Mesenchymal stem cell (in vitro differentiated cells and primary cell): ENCODE measurements around the gene CDH4.

Source experiments
- DNase-seq: peaks from one replicate; pipeline ENCODE4 v3.0.0-alpha.2; 2013
- H2AFZ ChIP-seq: one replicate; pipeline ENCODE4 v1.6.1; 2013; ENCODE audit warnings: low read depth, mild to moderate bottlenecking, control low read depth, inconsistent platforms, low read length, moderate library complexity
- H2AK5ac ChIP-seq: 2 replicates; pipeline ENCODE4 v1.6.1; 2013; ENCODE audit warnings: low read length, moderate library complexity, mild to moderate bottlenecking, inconsistent platforms; ENCODE audit not compliant: severe bottlenecking
- H2BK120ac ChIP-seq: one replicate; pipeline ENCODE4 v1.6.1; 2013; ENCODE audit warnings: low read depth, mild to moderate bottlenecking, inconsistent platforms, low read length, moderate library complexity
- H2BK12ac ChIP-seq, 2 experiments: one replicate each; pipeline ENCODE4 v1.6.1; 2013; ENCODE audit warnings: inconsistent platforms in 2 of 2, low read length in 2 of 2, mild to moderate bottlenecking in 2 of 2, moderate library complexity in 2 of 2, control low read depth in 1 of 2
- H2BK15ac ChIP-seq: one replicate; pipeline ENCODE4 v1.6.1; 2013; ENCODE audit warnings: mild to moderate bottlenecking, low read depth, inconsistent platforms; ENCODE audit not compliant: poor library complexity, severe bottlenecking
- H2BK5ac ChIP-seq: 2 replicates; pipeline ENCODE4 v1.6.1; 2013; ENCODE audit warnings: low read depth, mild to moderate bottlenecking, low read length, control low read depth, inconsistent platforms; ENCODE audit not compliant: poor library complexity, severe bottlenecking
- H3K14ac ChIP-seq, 2 experiments: one replicate each; pipeline ENCODE4 v1.6.1; 2013; ENCODE audit warnings: inconsistent platforms in 2 of 2, low read length in 2 of 2, control low read depth in 1 of 2, mild to moderate bottlenecking in 1 of 2, moderate library complexity in 1 of 2
- H3K18ac ChIP-seq, 2 experiments: one replicate each; pipeline ENCODE4 v1.6.1; 2013; ENCODE audit warnings: inconsistent platforms in 2 of 2, low read length in 2 of 2, control low read depth in 1 of 2, low read depth in 1 of 2, mild to moderate bottlenecking in 1 of 2
- H3K23ac ChIP-seq, 2 experiments: one replicate each; pipeline ENCODE4 v1.6.1; 2013; ENCODE audit warnings: inconsistent platforms in 2 of 2, low read length in 2 of 2, mild to moderate bottlenecking in 2 of 2, moderate library complexity in 2 of 2, control low read depth in 1 of 2
- H3K27ac ChIP-seq: 2 replicates; pipeline ENCODE4 v1.5.1; 2013; ENCODE audit warnings: mild to moderate bottlenecking, moderate library complexity, low read length, control low read depth, inconsistent platforms; ENCODE audit not compliant: poor library complexity, severe bottlenecking
- H3K27me3 ChIP-seq, 2 experiments: 2 replicates each; pipeline versions ENCODE4 v1.6.1 to v1.7.0; 2013; ENCODE audit warnings: low read length in 2 of 2, mild to moderate bottlenecking in 2 of 2, moderate library complexity in 2 of 2, control low read depth in 1 of 2, inconsistent platforms in 1 of 2; ENCODE audit not compliant: control insufficient read depth in 1 of 2, insufficient read depth in 1 of 2
- H3K36me3 ChIP-seq, 2 experiments: 2 replicates each; pipeline versions ENCODE4 v1.6.1 to v1.7.0; 2013; ENCODE audit warnings: low read length in 2 of 2, control low read depth in 1 of 2, inconsistent platforms in 1 of 2, low read depth in 1 of 2, mild to moderate bottlenecking in 1 of 2; ENCODE audit not compliant: insufficient read depth in 2 of 2, control insufficient read depth in 1 of 2
- H3K4ac ChIP-seq, 2 experiments: one replicate each; pipeline ENCODE4 v1.6.1; 2013; ENCODE audit warnings: inconsistent platforms in 2 of 2, low read length in 2 of 2, mild to moderate bottlenecking in 2 of 2, moderate library complexity in 2 of 2, control low read depth in 1 of 2, low read depth in 1 of 2
- H3K4me1 ChIP-seq: 2 replicates; pipeline ENCODE4 v1.6.1; 2013; ENCODE audit warnings: low read depth, low read length, control low read depth; ENCODE audit not compliant: control insufficient read depth, insufficient read depth
- H3K4me2 ChIP-seq: 2 replicates; pipeline ENCODE4 v1.6.1; 2013; ENCODE audit warnings: low read length, mild to moderate bottlenecking, inconsistent platforms; ENCODE audit not compliant: poor library complexity, severe bottlenecking
- H3K4me3 ChIP-seq, 2 experiments: 2 replicates each; pipeline versions ENCODE4 v1.5.1 to v1.7.0; 2013; ENCODE audit warnings: low read length in 2 of 2, mild to moderate bottlenecking in 2 of 2, control low read depth in 1 of 2, low read depth in 1 of 2; ENCODE audit not compliant: insufficient read depth in 1 of 2
- H3K79me1 ChIP-seq: replicated peaks from 2 replicates; pipeline ENCODE4 v1.6.1; 2013; ENCODE audit warnings: mild to moderate bottlenecking, control low read depth, low read length, inconsistent platforms; ENCODE audit not compliant: poor library complexity, severe bottlenecking
- H3K9ac ChIP-seq: 2 replicates; pipeline ENCODE4 v1.7.0; 2013; ENCODE audit warnings: mild to moderate bottlenecking, low read length, moderate library complexity
- H3K9me3 ChIP-seq: 2 replicates; pipeline ENCODE4 v1.7.0; 2013; ENCODE audit warnings: mild to moderate bottlenecking, low read length; ENCODE audit not compliant: control insufficient read depth
- H4K8ac ChIP-seq: one replicate; pipeline ENCODE4 v1.6.1; 2013; ENCODE audit warnings: inconsistent platforms, mild to moderate bottlenecking, low read length, moderate library complexity
- H4K91ac ChIP-seq: one replicate; pipeline ENCODE4 v1.6.1; 2013; ENCODE audit warnings: mild to moderate bottlenecking, low read length, inconsistent platforms
- WGBS: methylation state at CpG from one replicate; pipeline ENCODE4 v1.1.7; 2013; ENCODE audit warnings: mixed read lengths; 5-methylcytosine and 5-hydroxymethylcytosine counted together

CDH4 gene

DNA sequence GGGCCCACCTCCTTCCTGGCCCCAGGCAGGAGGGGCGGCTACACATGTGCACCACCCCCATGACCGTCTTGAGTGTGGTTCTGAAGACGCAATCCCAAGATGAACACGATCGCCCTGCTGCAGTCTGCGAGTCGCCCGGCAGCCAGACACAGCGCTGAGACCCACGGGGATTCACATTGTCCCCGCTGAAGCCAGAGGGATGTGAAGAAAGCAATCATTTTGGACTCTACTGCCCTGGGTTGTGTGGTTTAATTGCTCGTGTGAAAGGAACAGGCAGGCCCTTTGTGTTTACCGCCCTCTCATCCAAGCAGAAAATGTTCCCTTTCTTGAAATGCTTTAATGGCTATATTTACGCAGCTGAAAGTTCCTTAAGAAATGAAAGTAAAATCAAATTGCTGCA, 534.2 kb downstream of the CDH4 start:
- no peak overlapping the region for H2BK15ac ChIP-seq
- no peak overlapping the region for H2BK5ac ChIP-seq
- H2BK12ac ChIP-seq: no peak overlapping the region
- H4K91ac ChIP-seq: no peak overlapping the region
- H4K8ac ChIP-seq: no peak overlapping the region
- no peak overlapping the region for H3K4me3 ChIP-seq
- no peak overlapping the region for H3K27ac ChIP-seq
- H2AK5ac ChIP-seq: no peak overlapping the region
- peaks cover 5 to 17% of the 10 kb centered on the region in 2 experiments for H3K27me3 ChIP-seq
- 89% methylated on average over 12 of the region's 14 CpGs for WGBS
- no peaks in the 10 kb centered on the region for H3K79me1 ChIP-seq
- no peaks in the 10 kb centered on the region for H3K36me3 ChIP-seq
- no peak overlapping the region for H3K14ac ChIP-seq
- no peak overlapping the region for H3K23ac ChIP-seq
- no peak overlapping the region for H2AFZ ChIP-seq
- H3K18ac ChIP-seq: no peak overlapping the region
- no peak overlapping the region for H3K4ac ChIP-seq
- DNase-seq: no peak
- H3K9ac ChIP-seq: no peak overlapping the region
- H3K9me3 ChIP-seq: peaks cover 14% of the 10 kb centered on the region
- H2BK120ac ChIP-seq: no peak overlapping the region
- H3K4me2 ChIP-seq: no peak overlapping the region
- H3K4me1 ChIP-seq: peaks cover 4% of the 10 kb centered on the region

DNA sequence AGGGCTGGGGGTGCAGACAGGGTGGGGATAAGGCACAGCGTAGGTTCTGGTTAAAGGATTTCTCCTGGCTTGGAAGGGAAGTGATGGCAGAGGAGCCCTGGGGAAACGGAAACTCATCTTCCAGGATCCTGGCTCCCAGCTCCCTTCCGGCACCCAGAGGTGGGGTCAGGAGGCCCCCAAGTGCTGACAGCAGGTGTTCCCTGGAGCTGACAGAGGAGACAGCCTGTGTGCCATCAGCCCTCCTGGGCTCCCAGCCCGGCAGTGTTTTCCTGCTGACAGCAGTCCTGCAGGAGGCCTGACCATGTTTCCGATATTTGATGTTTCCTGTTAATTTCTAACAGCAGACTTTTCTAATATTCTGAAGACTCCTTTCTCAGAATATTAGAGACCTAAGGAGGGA, 536.3 kb downstream of the CDH4 start:
- no peaks in the 10 kb centered on the region for H3K9me3 ChIP-seq
- no peak overlapping the region for H3K18ac ChIP-seq
- DNase-seq: no peak
- H3K9ac ChIP-seq: no peak overlapping the region
- H3K23ac ChIP-seq: no peak overlapping the region
- no peak overlapping the region for H3K4me3 ChIP-seq
- H3K79me1 ChIP-seq: no peaks in the 10 kb centered on the region
- no peak overlapping the region for H3K27ac ChIP-seq
- no peak overlapping the region for H2BK120ac ChIP-seq
- H3K14ac ChIP-seq: no peak overlapping the region
- H2AK5ac ChIP-seq: no peak overlapping the region
- no peak overlapping the region for H2AFZ ChIP-seq
- H3K4me2 ChIP-seq: no peak overlapping the region
- H2BK5ac ChIP-seq: no peak overlapping the region
- H3K36me3 ChIP-seq: no peaks in the 10 kb centered on the region
- peaks cover 5 to 17% of the 10 kb centered on the region in 2 experiments for H3K27me3 ChIP-seq
- H3K4me1 ChIP-seq: peaks cover 4% of the 10 kb centered on the region
- no peak overlapping the region for H3K4ac ChIP-seq
- H2BK15ac ChIP-seq: no peak overlapping the region
- 61% methylated on average over 5 of the region's 5 CpGs for WGBS
- no peak overlapping the region for H2BK12ac ChIP-seq
- no peak overlapping the region for H4K91ac ChIP-seq
- no peak overlapping the region for H4K8ac ChIP-seq

DNA sequence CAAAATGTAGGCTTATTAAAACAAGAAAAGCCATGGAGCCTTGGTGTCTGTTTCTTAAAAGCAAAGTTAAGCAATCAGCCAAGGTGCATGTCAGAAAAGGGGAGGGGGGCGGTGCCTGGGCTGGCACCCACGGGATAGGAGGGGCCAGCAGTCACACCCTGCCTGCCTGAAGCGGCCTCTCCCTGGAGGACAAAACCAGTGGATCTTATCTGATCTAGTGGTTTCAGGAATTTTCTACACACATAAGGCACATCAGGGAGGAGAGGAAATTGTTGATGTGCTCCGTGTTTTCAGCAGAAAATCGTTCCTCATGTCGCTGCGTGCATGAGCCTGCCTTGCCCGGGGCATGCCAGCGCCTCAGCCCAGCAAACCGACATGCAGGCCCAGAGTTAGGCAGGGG, 537.3 kb downstream of the CDH4 start:
- H3K4me3 ChIP-seq: no peak overlapping the region
- H2BK5ac ChIP-seq: no peak overlapping the region
- H3K9me3 ChIP-seq: no peaks in the 10 kb centered on the region
- no peak for DNase-seq
- 83% methylated on average over 10 of the region's 10 CpGs for WGBS
- H2AFZ ChIP-seq: no peak overlapping the region
- H3K4me2 ChIP-seq: no peak overlapping the region
- H4K91ac ChIP-seq: no peak overlapping the region
- no peaks in the 10 kb centered on the region for H3K36me3 ChIP-seq
- H3K79me1 ChIP-seq: no peaks in the 10 kb centered on the region
- H2AK5ac ChIP-seq: no peak overlapping the region
- no peak overlapping the region for H3K23ac ChIP-seq
- no peak overlapping the region for H4K8ac ChIP-seq
- H3K27me3 ChIP-seq: peaks cover 5 to 17% of the 10 kb centered on the region in 2 experiments
- no peak overlapping the region for H3K9ac ChIP-seq
- peak overlapping the region in 1 of 2 experiments; percentile 35 for H3K14ac ChIP-seq
- no peak overlapping the region for H2BK12ac ChIP-seq
- no peak overlapping the region for H3K18ac ChIP-seq
- H2BK120ac ChIP-seq: no peak overlapping the region
- H3K4ac ChIP-seq: no peak overlapping the region
- peaks cover 4% of the 10 kb centered on the region for H3K4me1 ChIP-seq
- no peak overlapping the region for H2BK15ac ChIP-seq
- H3K27ac ChIP-seq: no peak overlapping the region

DNA sequence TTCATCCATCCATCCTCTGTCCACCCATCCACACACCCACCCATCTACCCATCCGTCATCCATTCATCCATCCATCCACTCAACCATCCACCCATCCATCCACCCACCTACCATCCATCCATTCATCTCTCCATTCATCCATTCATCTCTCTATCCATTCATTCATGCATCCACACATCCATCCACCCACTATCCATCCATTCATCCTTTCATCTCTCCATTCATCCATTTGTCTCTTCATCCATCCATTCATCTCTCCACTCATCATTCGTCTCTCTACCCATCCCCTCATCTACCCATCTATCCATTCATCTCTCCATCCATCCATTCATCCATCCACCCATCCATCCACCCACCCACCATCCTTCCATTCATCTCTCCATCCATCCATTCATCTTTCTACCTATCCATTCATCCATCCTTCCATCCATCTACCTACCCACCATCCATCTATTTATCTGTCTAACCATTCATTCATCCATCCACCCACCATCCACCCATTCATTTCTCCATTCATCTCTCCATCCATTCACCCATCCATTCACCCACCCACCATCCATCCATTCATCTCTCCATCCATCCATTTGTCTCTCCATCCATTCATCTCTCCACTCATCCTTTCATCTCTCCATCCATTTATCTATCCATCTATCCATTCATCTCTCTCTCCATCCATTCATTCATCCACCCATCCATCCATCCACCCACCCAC, 538.2 kb downstream of the CDH4 start:
- H3K9ac ChIP-seq: no peak overlapping the region
- 90% methylated on average over 2 of the region's 2 CpGs for WGBS

More for the DNA sequence above, 538.2 kb downstream of the CDH4 start:
- no peaks in the 10 kb centered on the region for H3K36me3 ChIP-seq
- H2BK120ac ChIP-seq: no peak overlapping the region
- no peak overlapping the region for H2AK5ac ChIP-seq
- H2BK12ac ChIP-seq: no peak overlapping the region
- H3K23ac ChIP-seq: no peak overlapping the region
- peaks cover 4% of the 10 kb centered on the region for H3K4me1 ChIP-seq
- H3K79me1 ChIP-seq: no peaks in the 10 kb centered on the region
- peak overlapping the region in 1 of 2 experiments; percentile 44 for H3K14ac ChIP-seq
- no peak overlapping the region for H3K4me3 ChIP-seq
- no peak for DNase-seq
- no peak overlapping the region for H3K18ac ChIP-seq
- H3K27ac ChIP-seq: no peak overlapping the region
- H4K91ac ChIP-seq: no peak overlapping the region
- no peaks in the 10 kb centered on the region for H3K9me3 ChIP-seq
- peaks cover 5 to 17% of the 10 kb centered on the region in 2 experiments for H3K27me3 ChIP-seq
- H3K4ac ChIP-seq: no peak overlapping the region
- H3K4me2 ChIP-seq: no peak overlapping the region
- H2BK15ac ChIP-seq: no peak overlapping the region
- no peak overlapping the region for H4K8ac ChIP-seq
- no peak overlapping the region for H2BK5ac ChIP-seq
- H2AFZ ChIP-seq: no peak overlapping the region
